DMS153 treated with DMSO at 0.1 percent for 48 hours (cell line): ENCODE data around the gene PAX5.
"Not testable (repeated sequence)": the region's sequence is repeated elsewhere in the genome, so short reads cannot be mapped to it uniquely, and the experiment has no call there.

Experiments used
- DNase-seq: peaks from one replicate; lab custom pipeline; 2025; ENCODE audit not compliant: unreplicated experiment; lab: John Stamatoyannopoulos, UW

The PAX5 gene

DNA sequence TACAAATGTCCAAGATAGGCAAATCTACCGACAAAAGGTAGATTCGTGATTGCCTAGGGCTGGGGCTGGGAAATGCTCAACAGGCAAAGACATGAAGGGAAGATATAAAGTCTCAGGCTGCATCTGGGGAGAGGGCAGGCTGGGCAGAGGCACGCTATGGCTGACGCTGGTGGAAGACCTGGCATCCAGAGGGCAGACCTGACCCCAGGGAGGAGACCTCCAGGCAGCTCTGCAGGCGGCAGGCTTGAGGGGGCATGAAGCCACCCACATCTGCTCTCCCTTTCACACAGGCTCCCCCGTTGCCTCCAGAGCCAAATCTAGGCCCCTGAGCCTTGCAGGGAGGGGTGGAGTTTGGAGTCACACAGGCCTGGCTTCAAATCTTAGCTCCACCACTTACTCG, 145.5 kb downstream of the PAX5 start:
- DNase-seq: no peak

DNA sequence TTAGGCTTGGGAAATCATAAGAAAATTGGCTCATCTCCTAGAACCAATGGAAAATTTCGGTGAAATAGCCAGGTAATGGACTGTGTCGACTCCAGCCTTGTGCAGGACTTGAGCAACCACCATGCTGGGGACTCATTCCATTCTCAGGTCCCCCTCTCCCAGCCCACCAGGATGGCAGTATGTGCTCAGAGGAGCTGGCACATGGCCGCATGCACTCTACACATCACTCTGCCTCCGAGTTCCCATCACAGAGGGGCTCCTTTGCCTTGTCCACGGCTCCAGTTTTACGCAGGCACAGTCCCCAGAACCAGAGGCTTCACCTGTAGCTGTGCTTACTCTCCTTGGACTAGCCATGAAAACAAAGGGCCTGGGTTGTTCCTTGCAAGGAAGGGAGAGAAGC, 149.3 kb downstream of the PAX5 start:
- no peak for DNase-seq

DNA sequence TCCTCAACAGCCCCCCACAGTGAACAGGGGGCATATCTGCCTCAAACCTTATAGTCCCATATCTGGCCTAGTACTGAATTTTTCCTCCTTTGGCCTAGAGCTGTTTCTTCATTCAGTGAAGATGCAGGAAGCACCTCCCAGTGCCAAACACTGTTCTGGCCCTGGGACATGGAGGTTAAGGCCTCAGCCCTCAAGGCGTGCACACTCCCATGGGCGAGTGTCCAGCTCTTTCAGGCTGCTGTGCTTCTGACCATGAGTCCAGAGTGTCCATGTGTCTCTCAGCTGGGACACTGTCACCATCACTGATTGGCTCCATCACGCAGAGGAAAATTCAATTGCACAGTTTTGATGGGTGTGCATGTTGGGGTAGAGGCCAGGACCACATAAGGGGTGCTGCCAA, 151.5 kb downstream of the PAX5 start:
- DNase-seq: no peak

DNA sequence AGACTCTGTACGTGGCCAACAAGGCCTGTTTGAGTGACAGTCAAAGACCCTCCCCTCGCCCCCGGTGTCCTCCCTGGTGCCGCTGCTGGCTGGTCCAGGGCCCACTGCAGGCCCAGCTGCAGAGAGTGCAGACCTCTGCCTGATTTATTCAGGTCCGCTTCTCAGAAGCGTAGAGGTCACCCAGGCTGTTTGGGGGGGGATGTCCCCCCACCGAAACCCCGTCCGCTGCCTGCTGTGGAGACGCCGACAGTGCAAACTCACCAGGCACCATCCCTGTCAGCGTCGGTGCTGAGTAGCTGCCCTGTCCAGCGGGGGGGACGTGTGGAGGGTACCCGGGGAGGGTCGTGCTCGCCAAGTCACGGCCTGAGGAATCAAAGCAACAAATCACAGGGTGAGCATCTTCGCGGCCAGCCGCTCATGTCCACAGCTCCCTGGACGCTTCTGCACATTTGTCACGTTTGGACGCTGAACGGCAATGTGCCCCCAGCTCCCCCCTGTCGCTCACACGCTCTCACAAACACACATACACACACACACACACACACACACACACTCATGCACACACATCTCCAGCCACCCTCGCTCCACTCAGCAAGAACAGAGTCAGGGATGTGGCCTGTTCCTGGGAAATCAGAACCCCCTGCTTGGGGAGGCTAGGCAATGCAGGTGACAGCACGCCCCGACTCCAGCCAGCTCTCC, 152.2 kb downstream of the PAX5 start:
- DNase-seq: no peak

DNA sequence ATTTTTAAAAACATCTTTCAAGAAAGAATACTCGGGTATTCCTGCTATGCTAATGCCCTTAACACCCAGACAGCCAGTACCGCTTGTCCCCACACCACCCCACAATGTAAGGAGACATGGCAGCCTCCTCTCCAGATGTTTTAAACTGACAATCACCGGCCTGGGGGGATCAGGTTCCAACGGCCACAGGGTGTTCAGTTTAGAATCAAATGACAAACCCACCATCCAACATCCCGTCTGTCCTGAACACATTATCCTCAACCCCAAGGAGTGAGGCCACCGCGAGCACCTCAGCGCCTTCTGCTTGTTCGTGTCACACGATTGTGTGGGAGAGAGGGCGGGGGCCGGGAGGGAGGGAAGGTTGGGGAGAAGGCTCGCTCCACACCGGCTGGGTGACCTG, 152.8 kb downstream of the PAX5 start:
- no peak for DNase-seq

DNA sequence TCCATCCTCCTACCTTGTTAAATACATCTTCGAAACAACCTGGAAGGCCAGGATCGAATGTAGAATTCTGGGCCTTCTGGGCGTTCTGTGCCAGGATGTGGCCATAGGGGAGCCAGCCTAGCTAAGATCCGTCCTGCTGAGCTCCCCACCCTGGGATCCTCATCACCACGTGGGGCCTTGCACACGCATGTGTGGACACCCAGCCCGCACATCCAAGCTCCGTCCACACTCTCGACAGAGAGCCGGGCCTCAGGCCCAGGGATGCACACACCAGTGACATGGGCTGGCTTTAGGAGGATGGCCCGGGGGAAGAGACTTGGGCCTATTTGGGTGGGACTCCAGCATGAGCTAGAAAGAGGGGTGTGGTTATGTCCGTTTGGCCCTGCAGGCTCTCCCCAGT, 154.0 kb downstream of the PAX5 start:
- no peak for DNase-seq

DNA sequence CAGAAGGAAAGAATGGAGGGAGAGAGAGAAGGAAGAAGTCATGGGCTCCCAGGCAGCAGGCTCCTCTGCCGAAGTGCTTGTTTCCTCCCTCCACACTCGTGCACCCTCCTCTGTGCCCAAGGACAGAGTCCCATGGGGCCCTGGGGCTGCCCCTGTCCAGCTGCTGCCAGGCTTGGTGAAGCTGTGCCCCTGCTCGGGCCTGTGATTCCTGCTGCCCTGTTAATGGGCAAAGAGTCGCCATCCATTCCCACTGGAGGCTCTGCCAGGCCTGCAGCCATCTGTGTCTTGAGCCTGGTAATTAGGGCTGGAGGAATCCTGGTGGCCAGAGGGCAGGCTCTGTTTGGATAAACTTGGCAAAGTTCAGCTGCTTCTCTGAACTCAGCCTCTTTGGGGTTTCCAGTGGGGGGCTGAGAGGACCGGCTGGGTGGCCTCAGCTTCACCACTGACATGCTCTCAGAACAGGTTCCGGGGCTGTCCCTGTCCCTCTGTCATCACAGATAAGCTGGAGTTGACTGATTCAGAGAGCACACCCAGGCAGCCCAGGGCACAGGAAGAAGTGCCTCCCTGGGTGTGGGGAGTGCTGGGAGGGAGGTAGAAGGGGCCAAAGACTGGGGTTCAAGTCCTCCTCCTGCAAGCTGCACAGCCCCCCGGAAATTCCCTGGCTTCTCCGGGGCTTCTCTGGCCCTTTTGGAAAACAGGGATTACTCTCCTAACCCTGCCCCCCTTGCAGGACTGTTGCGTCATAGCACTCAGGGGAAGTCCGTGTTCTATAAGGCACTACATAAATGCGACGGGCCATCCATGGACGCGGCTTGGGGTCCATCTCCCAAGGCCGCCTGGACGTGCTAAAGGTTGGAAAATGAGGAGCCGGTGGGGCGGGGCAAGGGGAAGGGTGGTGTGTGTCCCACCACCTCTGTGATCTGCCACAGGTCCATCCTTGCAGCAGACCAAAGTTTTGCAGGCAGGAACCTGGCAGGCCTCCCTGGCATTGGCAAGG, 154.8 kb downstream of the PAX5 start:
- no peak for DNase-seq

DNA sequence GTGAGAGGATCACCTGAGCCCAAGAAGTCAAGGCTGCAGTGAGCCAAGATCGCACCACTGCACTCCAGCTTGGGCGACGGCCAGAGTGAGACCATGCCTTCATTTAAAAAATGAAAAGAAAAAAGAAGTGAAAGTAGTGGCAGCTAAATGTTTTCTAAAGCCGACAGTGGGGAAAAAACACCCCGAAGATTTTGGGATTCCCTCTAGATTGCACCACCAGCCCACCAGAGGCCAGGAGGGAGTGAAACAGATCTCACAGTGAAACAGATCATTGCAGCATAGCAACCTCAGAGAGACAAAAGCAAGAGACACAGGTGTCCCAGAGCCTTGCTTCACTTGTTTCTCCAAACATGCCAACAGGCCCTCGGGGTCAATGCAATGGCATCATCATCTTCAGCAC, 156.8 kb downstream of the PAX5 start:
- no peak for DNase-seq

DNA sequence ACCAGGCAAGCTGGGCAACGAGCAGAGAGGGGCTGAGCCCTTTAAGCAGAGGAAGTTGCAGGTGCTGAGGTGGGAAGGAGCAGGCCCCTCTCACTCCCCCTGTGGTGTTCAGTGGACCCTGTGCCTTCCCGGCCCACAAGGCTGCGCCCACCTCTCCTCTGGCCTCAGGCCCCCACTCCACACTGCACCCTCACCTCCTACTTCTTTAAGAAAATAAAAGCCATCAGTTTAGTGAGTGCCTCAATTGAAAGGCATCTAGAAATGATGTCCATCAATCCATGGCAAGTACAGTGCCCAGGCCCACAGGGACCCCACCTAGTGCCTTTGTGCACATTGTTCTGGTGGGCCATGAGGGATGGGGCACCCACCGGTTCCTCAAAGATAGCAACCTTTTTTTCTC, 158.0 kb downstream of the PAX5 start:
- DNase-seq: no peak

DNA sequence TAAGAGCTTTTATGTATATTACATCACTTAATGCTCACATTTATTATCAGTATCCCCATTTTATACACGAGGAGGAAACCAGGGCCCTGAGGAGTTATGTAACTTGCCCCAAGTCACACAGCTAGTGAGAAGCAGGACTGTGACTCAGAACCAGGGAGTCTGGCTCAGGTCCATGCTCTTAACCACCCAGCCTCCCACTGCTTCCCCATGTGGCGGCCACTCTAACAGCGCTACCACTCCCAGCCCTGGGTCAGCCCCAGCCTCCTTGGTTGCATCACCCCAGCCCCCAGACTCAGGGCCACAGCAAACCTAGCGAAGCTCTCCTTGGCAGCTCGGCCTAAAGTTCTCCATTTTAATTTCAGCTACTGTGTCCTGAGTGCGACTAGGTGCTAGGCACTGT, 159.1 kb downstream of the PAX5 start:
- DNase-seq: no peak

DNA sequence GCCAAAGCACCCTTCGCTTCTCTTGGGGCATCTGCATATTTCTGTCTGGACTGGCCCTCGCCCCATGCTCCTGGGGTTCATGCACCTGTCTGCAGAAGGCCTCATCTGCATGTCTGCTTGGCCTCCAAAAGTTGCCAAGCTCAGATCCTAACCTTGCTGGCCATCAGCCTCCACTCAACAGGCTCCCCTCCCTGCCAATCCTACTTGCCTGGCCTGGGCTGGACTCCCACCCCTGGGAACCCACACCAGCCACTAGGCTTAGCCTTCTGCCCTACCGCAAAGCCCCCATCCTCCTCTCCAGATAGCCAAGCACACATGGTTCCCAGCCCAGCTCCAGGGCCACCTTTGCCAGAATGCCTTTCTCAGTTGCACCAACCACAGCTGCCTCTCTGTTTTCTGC, 159.8 kb downstream of the PAX5 start:
- DNase-seq: no peak

DNA sequence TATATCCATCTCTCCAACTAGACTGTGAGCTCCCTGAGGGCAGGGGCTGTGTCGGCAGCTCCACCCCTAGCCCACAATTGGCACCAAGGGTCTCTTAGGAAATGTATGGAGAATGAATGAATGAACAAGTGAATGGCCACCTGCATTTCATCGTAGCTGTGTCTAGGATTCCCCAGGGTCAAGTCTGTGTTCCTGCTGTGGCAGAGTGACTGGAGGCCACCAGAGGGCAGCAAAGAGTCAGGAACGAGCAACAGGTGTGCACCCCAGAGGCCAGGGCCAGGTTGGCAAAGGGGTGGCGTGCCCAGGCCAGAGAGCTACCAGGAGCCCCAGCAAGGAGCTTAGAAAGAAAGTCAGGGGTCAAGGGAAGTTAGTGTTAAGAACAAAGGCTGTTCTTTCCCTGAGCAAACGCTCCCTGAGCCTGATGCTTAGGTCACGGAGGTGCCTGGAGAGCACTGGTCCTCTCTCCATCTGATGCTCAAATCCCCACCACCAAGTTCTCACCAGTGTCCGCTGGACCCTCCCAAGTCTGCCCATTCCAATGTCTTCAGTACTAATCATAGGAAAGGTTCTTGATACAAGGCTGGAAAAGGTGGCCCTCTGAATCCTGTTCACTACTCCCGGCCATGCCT, 160.7 kb downstream of the PAX5 start:
- peak; percentile 34 for DNase-seq

DNA sequence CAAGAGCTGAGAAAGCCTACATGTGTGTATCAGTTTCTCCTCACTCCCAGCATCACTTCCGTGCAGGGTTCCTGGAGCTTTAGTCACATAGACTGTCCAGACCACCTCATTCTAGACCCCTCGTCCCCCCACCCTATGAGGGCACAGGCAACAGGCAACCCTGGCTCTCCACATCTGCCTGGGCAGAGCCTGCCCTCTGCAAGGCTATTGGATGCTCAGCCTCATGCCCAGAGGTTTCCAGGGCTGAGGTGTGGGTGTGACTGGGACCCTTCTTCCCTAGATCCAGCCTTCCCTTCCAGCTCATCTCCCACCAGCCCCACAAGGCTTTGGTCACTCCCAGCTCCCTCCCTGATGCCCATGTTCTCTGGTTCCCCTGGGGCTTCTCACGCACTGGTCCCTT, 161.4 kb downstream of the PAX5 start:
- no peak for DNase-seq

DNA sequence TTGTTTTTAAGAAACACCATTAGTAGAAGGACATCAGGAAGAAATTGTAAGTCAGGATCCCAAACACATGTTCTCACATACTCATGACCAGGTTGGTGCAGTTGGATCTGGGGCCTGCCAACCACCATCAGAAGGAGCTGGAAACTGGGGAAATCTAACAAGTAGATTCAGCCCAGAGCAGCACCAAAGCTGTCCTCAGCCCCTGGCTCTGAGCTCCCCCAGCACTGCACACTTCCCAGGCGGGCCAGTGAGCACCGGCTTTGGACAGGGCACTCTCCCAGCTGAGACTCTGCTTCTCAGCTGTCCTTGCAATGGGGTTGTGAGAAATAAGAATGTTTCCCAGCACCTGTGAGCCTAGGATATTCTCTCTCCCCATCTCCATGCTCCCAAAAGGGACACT, 162.5 kb downstream of the PAX5 start:
- no peak for DNase-seq

DNA sequence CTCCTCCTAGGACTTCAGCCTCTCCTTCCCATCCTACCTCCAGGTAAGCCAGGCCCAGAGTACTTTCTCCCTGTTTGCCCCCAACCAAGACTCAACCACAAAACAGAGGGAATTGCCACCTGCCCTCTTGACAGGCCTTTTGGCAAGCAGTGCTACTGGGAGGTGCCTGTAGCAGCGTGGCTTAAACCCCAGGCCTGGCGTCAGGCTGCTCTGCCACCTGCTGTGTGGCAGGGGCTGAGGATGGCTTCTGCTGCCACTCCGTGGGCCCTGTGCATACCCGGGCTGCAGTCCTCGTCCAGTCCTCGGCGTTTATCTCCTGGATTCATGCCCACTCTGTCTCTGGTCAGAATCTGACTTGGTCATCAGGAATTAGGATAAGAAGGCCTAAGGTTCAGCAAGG, 163.1 kb downstream of the PAX5 start:
- peak; percentile 79 for DNase-seq

DNA sequence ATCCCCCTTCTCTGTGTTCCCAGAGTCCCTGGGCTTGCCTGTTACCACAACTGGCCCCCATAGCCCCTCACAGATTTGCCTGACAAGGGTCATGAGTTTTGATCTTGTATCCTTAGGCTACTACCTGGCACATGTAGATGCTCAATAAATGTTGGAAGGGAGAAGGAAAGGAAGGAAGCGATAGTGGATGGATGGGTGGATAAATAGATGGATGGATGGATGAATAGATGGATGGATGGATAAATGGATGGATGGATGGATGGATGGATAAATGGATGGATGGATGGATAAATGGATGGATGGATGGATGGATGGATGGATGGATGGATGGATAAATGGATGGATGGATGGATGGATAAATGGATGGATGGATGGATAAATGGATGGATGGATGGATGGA, 164.5 kb downstream of the PAX5 start:
- DNase-seq: not testable (repeated sequence)

DNA sequence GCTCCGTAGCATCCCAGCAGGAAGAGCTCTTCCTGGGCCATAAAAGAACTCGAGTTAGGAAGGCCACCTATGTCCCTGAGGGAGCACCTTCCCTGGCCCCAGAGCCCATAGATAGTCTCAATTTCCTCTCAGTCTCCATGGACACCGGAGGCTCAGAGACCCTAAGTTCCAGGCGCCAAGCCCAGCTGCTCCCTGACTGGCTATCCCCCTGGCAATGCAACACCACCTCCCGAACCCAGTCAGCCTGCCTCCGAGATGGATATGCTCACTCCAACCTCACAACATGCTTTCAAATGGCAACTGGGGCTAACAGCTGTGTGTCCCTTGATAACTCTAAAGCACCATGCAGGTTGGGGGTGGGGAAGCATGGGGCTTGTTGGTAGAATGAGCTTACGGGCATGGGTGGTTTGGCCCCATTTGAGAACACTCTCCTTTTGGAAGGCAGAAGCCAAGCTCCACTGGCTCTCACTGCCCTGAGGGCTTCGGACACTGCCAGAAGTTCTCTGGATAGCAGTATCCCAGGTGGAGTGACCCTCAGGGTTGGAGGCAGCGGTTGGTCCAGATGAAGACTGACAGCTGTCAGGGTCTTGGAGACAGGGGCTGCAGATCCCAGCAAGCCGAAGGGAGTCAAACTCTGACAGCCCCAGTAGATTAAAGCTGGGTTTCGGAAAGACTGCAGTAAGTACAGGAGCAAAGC, 165.3 kb downstream of the PAX5 start:
- DNase-seq: no peak

DNA sequence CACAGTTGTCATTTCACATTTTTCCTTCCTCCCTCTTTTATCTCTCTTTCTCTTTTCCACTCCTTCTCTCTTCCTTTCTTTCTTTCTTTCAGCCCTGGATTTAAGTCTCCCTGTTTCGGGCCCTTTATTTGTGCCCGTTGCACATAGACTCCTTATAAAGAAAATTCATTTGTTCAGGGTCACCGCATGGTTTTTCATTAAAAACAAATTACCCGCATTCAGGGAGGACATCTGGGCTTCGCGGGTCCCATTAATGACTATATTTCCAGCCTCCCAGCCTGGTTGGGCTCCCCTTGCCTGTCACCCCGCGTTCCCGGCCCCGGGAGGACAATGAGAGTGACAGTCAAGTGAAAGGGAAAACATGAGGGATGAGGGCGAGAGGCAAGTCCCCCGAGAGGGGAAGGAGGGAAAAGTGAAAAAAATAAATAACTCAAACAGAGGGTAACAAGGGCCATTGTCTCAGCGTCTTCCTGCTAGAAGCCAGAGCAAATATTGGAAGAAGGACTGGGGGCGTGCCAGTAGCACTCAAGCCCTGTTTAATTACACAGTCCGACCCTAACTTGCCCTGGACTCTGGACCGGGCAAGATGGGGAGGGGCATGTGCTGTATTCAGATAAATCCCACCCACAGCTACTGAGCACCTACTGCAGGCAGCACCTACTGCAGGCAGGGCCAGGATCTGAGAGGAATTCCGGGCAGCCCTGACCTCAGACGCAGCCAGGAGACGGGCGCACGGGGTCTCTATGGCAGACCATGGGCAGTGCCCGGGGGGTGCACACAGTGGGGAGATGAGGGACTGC, 166.2 kb downstream of the PAX5 start:
- DNase-seq: peak; percentile 80

DNA sequence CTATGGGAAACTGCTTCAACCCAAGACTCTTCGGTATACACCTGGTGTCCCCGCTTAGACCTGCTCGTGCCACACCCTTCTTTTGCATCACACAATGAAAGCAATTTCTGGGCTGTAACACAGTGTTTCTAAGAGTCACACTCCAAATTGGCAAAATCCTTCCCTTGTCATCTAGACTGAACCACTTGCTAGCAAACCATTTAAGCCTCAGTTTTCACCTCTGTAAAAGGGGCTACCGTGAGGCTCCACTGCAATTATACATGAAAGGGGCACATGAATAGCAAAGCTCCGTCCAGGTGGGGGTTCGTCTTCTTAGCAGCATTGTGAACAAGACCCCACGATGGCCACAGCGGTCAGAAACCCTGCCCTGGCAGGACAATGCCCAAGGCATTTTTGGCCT, 166.8 kb downstream of the PAX5 start:
- DNase-seq: no peak

DNA sequence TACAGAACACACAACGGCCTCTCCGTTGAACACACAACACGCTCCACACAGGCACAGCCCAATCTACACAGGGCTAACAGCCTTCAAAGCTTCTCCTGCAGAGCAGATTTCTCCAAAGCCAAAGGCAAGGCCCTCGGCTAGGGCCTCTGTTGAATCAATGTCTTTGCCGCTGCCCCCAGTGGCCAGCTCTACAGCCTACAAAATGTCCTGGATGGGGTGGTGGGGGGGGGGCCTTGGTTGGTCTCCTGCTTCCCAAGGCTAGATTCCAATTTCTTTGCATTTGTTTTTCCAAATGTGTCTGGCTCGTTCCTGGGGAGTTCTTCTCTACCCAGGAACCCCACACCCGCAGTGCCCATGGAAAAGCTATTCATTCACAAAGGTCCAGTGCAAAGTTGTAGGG, 167.2 kb downstream of the PAX5 start:
- DNase-seq: no peak
